ENCODE data around the gene UBE2D3.
"Not testable (repeated sequence)": the region's sequence is repeated elsewhere in the genome, so short reads cannot be mapped to it uniquely, and the experiment has no call there.

Gene UBE2D3

GRCh38 chr4:102825261-102826091 is 1.9 kb downstream of the UBE2D3 start:
- DNase-seq (ENCODE audit: low spot score) = no peak
- in situ Hi-C loops (cut with MboI; ENCODE audit: low pct_unique_long_range_greater_than_20kb, low sequenced_read_pairs, unreplicated experiment) = no loop called here
- no peak for TF ChIP-seq CTCF (IDR thresholded peaks at IDR 0.05; ENCODE audit: extremely low read depth, insufficient read depth, missing control alignments)

- TF ChIP-seq CTCF (IDR thresholded peaks at IDR 0.05; ENCODE audit: extremely low read depth, insufficient read depth, missing control alignments) = no peak
- no peak for DNase-seq (ENCODE audit: low spot score)
- in situ Hi-C loops (cut with MboI; ENCODE audit: low pct_unique_long_range_greater_than_20kb, low sequenced_read_pairs, unreplicated experiment) = no loop called here
These were observed 3.0 kb downstream of the UBE2D3 start for GRCh38 chr4:102824398-102824797.

GRCh38 chr4:102823897-102824296 is 3.5 kb downstream of the UBE2D3 start:
- in situ Hi-C loops (cut with MboI; ENCODE audit: low pct_unique_long_range_greater_than_20kb, low sequenced_read_pairs, unreplicated experiment) = no loop called here
- no peak for TF ChIP-seq CTCF (IDR thresholded peaks at IDR 0.05; ENCODE audit: extremely low read depth, insufficient read depth, missing control alignments)
- no peak for DNase-seq (ENCODE audit: low spot score)

- in situ Hi-C loops (cut with MboI; ENCODE audit: low pct_unique_long_range_greater_than_20kb, low sequenced_read_pairs, unreplicated experiment) = no loop called here
- no peak for DNase-seq (ENCODE audit: low spot score)
- TF ChIP-seq CTCF (IDR thresholded peaks at IDR 0.05; ENCODE audit: extremely low read depth, insufficient read depth, missing control alignments) = no peak
These were observed 3.9 kb downstream of the UBE2D3 start for GRCh38 chr4:102823464-102823863.

GRCh38 chr4:102819588-102820365 is 7.6 kb downstream of the UBE2D3 start:
- no peak for TF ChIP-seq CTCF (IDR thresholded peaks at IDR 0.05; ENCODE audit: extremely low read depth, insufficient read depth, missing control alignments)
- DNase-seq (ENCODE audit: low spot score) = no peak
- in situ Hi-C loops (cut with MboI; ENCODE audit: low pct_unique_long_range_greater_than_20kb, low sequenced_read_pairs, unreplicated experiment) = no loop called here

- in situ Hi-C loops (cut with MboI; ENCODE audit: low pct_unique_long_range_greater_than_20kb, low sequenced_read_pairs, unreplicated experiment); DNase-seq (ENCODE audit: low spot score): not testable (repeated sequence)
These were observed 8.3 kb downstream of the UBE2D3 start for GRCh38 chr4:102819100-102819499.
